GM19023 (cell line): Measurements from ENCODE around the gene UBAP1.
A peak's percentile ranks its signal among the peaks of the same experiment; 100 is the strongest.
"Not testable (repeated sequence)": the region's sequence is repeated elsewhere in the genome, so short reads cannot be mapped to it uniquely, and the experiment has no call there.

Experiments used
- ATAC-seq: cut with Tn5 transposase; IDR thresholded peaks from one replicate; pipeline ENCODE4 v1.9.1; 2021; ENCODE audit warnings: mild to moderate bottlenecking, moderate library complexity; ENCODE audit not compliant: unreplicated experiment

UBAP1 gene

DNA sequence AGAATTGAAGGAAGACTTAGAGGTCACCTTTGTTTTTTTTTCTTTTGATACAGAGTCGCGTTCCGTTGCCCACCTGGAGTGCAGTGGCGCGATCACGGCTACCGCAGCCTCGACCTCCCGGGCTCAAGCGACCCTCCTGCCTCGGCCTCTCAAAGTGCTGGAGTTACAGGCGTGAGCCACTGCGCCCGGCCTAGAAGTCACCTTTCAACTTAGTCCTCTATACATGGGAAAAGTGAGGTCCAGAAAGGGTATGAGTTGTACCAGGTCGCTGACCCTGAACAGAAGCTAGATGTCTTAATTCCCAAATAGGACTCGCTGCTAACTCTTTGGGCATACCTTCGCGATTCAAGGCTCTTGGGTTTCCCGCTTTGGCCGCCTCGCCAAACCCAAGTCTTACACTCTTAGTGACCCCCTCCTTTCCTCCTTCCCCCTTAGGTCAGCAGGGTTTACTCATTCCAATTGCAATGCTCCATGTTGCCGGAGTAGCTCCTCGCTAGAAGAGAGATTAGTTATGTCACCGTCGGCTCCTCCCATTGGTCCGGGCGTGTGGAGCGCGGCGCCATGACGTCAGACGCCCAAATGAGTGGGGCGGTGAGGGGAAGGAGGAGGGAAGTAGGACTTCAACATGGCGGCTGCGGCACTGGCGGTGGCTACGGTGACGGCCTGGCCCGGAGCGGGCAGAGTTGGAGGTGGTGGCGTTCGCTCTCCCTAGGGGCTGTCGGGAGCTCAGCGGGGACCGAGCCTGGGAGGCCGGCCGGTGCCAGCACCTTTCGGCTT lies at the start of gene UBAP1:
TSS of gene UBAP1 (plus strand) at position 608 of the 777 bp plus-strand sequence. CDS start 41,872 bp downstream, outside the sequence.
- peak; percentile 100 for ATAC-seq

- ATAC-seq = no peak
Observed at GRCh38 chr9:34131571-34131970, 47.3 kb upstream of the UBAP1 start.

DNA sequence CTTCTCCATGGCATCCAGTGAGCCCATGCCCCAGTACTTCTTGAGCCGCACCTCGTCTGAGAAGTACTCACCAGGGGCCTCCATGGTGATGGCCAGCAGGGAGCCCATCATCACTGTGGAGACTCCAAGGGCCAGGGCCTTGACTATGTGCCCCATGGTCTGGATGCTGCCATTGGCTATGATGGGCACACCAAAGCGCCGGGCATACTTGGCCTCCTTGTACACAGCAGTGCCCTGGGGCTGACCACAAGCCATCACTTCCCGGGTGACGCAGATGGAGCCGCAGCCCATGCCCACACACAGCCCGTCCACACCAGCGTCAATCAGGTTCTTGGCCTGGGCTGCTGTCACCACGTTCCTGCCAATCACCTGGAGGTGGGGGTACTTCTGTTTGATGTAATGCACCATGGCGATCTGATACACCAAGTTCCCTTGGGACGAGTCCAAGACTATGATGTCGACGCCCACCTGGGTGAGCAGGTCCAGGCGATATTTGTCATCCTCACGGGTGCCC lies 45.4 kb upstream of the UBAP1 start:
- no peak for ATAC-seq

GRCh38 chr9:34134521-34134920 lies 44.3 kb upstream of the UBAP1 start:
- ATAC-seq = no peak

GRCh38 chr9:34138644-34139043 lies 40.2 kb upstream of the UBAP1 start:
- ATAC-seq = not testable (repeated sequence)

DNA sequence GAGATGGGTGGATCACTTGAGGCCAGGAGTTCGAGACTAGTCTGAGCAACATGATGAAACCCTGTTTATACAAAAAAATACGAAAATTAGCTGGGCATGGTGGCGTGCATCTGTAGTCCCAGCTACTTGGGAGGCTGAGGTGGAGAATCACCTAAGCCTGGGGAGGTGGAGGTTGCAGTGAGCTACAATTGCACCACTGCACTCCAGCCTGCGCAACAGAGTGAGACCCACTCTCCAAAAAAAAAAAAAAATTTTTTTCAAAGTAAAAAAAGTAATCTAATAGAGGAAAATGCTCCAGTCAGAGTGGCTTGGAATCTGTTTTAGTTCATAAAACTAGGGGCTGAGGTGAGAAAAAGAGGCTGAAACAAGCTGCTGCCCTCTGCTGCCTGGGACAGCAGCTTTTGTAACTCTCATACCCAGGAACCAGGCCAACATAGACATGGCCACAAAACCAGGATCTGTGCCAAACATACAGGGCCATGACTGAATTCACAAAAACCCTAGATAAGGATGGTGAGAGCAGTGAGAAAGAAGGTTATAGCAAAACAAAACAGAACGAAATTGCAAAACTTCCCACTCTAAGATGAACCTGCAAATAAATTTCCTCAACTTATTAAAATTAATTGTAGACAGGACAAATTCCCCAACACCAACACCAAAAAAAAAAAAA lies 39.2 kb upstream of the UBAP1 start:
- ATAC-seq = no peak

DNA sequence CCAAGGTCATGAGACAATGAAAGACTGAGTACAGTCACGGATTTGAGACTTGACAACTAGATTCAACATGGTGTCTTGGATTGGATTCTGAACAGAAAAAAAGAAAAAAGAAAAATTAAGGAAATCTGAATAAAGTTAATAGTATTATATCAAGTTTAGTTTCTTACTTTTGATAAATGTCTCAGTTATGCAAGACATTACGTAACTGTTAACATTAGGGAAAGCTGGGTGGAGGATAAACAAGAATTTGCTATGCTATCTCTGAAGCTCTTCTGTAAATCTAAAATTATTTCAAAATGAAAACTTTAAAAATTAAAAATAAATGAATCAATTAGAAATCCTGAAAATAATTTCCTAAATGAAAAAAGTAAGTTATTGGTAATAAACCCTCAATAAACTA lies 38.0 kb upstream of the UBAP1 start:
- ATAC-seq = no peak

DNA sequence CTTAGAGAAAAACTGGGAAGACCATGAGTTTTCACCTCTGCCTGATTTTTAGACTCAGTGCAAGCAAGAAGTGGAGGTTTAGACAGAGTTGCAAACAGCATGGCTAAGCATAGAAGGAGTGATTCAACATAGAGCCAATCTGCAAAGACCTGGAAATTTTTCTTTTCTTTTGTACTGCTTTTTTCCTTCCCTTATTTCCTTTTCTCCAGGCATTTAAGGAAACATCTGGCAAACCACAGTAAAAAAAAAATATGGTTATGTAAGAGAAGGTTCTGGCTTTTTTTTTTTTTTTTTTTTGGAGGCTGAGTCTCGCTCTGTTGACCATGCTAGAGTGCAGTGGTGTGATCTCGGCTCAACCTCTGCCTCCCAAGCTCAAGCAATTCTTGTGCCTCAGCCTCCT lies 35.7 kb upstream of the UBAP1 start:
- ATAC-seq = no peak

GRCh38 chr9:34145165-34145564 lies 33.7 kb upstream of the UBAP1 start:
- ATAC-seq = no peak

GRCh38 chr9:34151398-34151797 lies 27.4 kb upstream of the UBAP1 start:
- ATAC-seq = no peak

GRCh38 chr9:34154057-34154456 lies 24.8 kb upstream of the UBAP1 start:
- no peak for ATAC-seq

DNA sequence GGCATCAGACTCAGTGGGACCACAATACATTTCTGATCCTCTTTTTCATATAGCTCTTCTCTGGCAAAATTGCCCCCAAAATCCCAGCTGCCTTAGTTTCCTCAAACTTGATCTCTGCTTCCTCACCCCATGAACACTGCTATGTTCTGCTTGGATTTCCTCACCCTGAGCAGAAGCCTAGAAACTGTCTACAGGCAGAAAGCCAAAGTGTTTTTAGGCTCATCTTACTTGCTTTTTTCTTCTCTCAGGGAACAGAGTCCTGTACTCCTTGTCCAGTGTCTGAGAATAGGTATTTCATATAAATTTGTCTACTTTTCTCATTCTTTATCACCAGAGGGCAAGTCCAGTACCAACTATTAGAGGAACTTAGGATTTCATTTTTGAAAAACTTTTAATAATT lies 21.5 kb upstream of the UBAP1 start:
- no peak for ATAC-seq

- ATAC-seq = no peak
Observed at GRCh38 chr9:34157898-34158297, 20.9 kb upstream of the UBAP1 start.

DNA sequence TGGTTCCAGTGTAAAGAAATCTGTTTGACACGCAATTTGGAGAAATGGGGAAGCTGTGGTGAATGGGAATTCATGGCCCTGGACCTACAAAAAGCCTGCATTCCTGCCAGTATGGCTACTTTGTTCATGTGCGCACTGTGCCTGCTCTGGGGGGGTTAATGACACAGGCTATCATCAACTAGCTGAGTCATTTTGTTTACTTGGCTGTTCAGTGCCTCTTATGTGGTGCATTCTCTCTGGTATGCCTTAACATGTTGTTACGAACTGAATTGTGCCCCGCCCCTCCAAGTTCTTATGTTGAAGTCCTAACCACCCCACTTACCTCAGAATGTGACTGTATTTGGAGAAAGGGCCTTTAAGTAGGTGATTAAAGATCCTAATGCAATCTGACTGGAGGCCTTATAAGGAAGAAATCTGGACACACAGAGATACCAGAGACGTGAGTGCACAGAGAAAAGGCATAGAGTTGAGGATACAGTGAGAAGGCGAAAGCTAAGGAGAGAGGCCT lies 20.4 kb upstream of the UBAP1 start:
- ATAC-seq = no peak

DNA sequence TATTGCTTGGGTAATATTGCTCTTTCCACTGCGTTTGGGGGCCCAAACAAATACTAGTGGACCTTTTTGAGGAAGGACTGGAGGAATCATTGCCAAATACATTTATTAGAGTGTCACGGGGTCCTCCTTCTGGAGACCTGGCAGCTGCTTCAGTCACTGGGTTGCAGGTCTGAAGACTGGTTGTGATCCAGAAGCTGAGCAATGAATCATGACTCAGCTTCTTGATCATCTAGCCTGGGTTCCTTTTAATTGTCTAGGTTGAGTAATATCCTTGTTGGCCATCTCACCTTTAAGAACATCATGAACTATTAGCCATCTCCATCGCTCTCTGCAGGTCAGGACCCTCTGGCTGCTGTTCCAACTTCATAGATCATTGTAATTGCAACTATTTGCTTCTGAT lies 15.4 kb upstream of the UBAP1 start:
- no peak for ATAC-seq

DNA sequence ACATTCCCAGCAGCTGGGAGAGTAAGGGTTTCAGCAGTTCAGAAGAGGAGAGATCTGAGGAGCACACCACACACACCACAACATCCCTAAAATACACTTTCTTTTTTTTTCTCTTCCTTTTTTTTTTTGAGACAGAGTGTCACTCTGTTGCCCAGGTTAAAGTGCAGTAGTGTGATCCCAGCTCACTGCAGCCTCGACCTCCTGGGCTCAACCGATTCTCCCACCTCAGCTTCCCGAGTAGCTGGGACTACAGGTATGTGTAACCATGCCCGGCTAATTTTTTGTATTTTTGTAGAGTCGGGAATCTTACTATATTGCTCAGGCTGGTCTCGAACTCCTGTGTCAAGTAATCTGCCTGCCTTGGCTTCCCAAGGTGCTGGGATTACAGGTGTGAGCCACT lies 9.7 kb upstream of the UBAP1 start:
- ATAC-seq = no peak

- ATAC-seq = no peak
Observed at GRCh38 chr9:34170237-34170991, 8.4 kb upstream of the UBAP1 start.

- ATAC-seq = no peak
Observed at GRCh38 chr9:34171753-34172535, 6.9 kb upstream of the UBAP1 start.

GRCh38 chr9:34176089-34176488 lies 2.8 kb upstream of the UBAP1 start:
- ATAC-seq = no peak

DNA sequence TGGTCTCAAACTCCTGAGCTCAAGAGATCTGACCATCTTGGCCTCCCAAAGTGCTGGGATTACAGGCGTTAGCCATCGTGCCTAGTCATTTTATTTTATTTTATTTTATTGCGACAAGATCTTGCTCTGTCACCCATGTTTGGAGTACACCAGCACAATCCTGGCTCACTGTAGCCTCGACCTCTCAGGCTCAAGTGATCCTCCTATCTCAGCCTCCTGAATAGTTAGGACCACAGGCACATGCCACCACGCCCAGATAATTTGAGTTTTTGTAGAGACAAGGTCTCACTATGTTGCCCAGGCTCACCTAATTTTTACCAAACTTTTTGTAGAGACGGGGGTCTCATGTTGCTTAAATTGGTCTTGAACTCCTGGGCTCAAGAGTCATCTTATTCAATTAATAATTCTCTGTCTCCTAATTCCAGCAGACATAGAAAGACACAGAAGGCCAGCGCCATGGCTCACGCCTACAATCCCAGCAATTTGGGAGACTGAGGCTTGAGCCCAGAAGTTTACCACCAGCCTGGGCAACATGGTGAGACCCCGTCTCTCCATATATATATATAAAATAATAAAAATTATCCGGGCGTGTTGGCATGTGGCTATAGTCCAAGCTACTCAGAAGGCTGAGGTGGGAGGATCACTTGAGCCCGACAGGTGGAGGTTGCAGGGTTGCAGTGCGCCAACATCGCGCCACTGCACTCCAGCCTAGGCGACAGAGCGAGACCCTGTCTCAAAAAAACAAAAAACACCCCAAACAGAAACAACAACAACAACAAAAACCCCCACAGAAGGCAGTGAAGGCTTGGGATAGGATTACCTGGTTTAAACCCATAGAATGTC lies 1.0 kb upstream of the UBAP1 start:
- no peak for ATAC-seq
